ENCODE measurements around the gene STK38. TPM values are rescaled to one million over a fixed set of nuclear protein-coding genes. Genes with fewer than 3 reads are reported as not detected.
A peak's percentile ranks its signal among the peaks of the same experiment; 100 is the strongest.

Gene STK38
- total RNA-seq, 2 experiments from 2014 or later, result 24.0 to 27.0 TPM

- ATAC-seq (no peak), DNase-seq (no peak)
- CTCF ChIA-PET, result no interaction called here
- Mint-ChIP-seq H3K4me3 (no peak overlapping the region), H3K36me3 (ENCODE audit: low read depth) (no peaks in the 10 kb centered on the region), H3K4me1 (no peaks in the 10 kb centered on the region), H3K27ac (no peak overlapping the region), H3K9me3 (ENCODE audit: low read depth) (no peaks in the 10 kb centered on the region), H3K27me3 (no peaks in the 10 kb centered on the region)
- intact Hi-C loops (cut with DNase I, micrococcal nuclease), result no loop called here
- POLR2A ChIA-PET, result no interaction called here
These were observed 16.6 kb upstream of the STK38 start for GRCh38 chr6:36563928-36564284.

GRCh38 chr6:36563237-36563927 is 16.1 kb upstream of the STK38 start:
- H3K27ac Mint-ChIP-seq, result no peak overlapping the region
- DNase-seq (no peak), ATAC-seq (no peak)
- intact Hi-C loops (cut with DNase I, micrococcal nuclease), result no loop called here
- CTCF ChIA-PET, result no interaction called here
- no peaks in the 10 kb centered on the region for H3K27me3 Mint-ChIP-seq
- no peaks in the 10 kb centered on the region for H3K9me3 Mint-ChIP-seq (ENCODE audit: low read depth)
- POLR2A ChIA-PET, result no interaction called here
- H3K4me3 Mint-ChIP-seq, result no peak overlapping the region
- no peaks in the 10 kb centered on the region for H3K4me1 Mint-ChIP-seq
- H3K36me3 Mint-ChIP-seq (ENCODE audit: low read depth), result no peaks in the 10 kb centered on the region

- DNase-seq (no peak), ATAC-seq (no peak)
- Mint-ChIP-seq H3K36me3 (ENCODE audit: low read depth) (no peaks in the 10 kb centered on the region), H3K27ac (no peak overlapping the region), H3K4me1 (no peaks in the 10 kb centered on the region), H3K4me3 (no peak overlapping the region), H3K27me3 (no peaks in the 10 kb centered on the region), H3K9me3 (ENCODE audit: low read depth) (no peaks in the 10 kb centered on the region)
- ChIA-PET POLR2A (interaction anchor here (0.6 kb wide), 2 partner anchors 10 to 48 kb away, joined by 6 read pairs; no protein-coding TSS in a partner anchor), CTCF (interaction anchor here (0.6 kb wide), 2 partner anchors 532 to 783 kb away, joined by 3 read pairs; no protein-coding TSS in a partner anchor)
- intact Hi-C loops (cut with DNase I, micrococcal nuclease), result no loop called here
These were observed 13.5 kb upstream of the STK38 start for GRCh38 chr6:36560822-36561221.

GRCh38 chr6:36559011-36559793 is 11.9 kb upstream of the STK38 start:
- H3K4me3 Mint-ChIP-seq, result no peak overlapping the region
- no peaks in the 10 kb centered on the region for H3K27me3 Mint-ChIP-seq
- ATAC-seq, result no peak
- DNase-seq, result no peak
- H3K4me1 Mint-ChIP-seq, result no peaks in the 10 kb centered on the region
- H3K27ac Mint-ChIP-seq, result no peak overlapping the region
- intact Hi-C loops (cut with DNase I, micrococcal nuclease), result no loop called here
- no peaks in the 10 kb centered on the region for H3K36me3 Mint-ChIP-seq (ENCODE audit: low read depth)
- ChIA-PET CTCF (no interaction called here), POLR2A (no interaction called here)
- H3K9me3 Mint-ChIP-seq (ENCODE audit: low read depth), result no peaks in the 10 kb centered on the region

- no peak overlapping the region for H3K27ac Mint-ChIP-seq
- H3K36me3 Mint-ChIP-seq (ENCODE audit: low read depth), result no peaks in the 10 kb centered on the region
- H3K4me1 Mint-ChIP-seq, result no peaks in the 10 kb centered on the region
- DNase-seq (no peak), ATAC-seq (no peak)
- ChIA-PET CTCF (no interaction called here), POLR2A (no interaction called here)
- intact Hi-C loops (cut with DNase I, micrococcal nuclease), result no loop called here
- H3K4me3 Mint-ChIP-seq, result no peak overlapping the region
- no peaks in the 10 kb centered on the region for H3K9me3 Mint-ChIP-seq (ENCODE audit: low read depth)
- no peaks in the 10 kb centered on the region for H3K27me3 Mint-ChIP-seq
These were observed 9.0 kb upstream of the STK38 start for GRCh38 chr6:36556281-36556680.

- ChIA-PET POLR2A (no interaction called here), CTCF (interaction anchor here (0.6 kb wide), 1 partner anchor 171 kb away, joined by 3 read pairs; no protein-coding TSS in a partner anchor)
- ATAC-seq (no peak), DNase-seq (no peak)
- no peaks in the 10 kb centered on the region for H3K4me1 Mint-ChIP-seq
- no peaks in the 10 kb centered on the region for H3K36me3 Mint-ChIP-seq (ENCODE audit: low read depth)
- H3K4me3 Mint-ChIP-seq, result no peak overlapping the region
- intact Hi-C loops (cut with DNase I, micrococcal nuclease), result no loop called here
- no peak overlapping the region for H3K27ac Mint-ChIP-seq
- no peaks in the 10 kb centered on the region for H3K27me3 Mint-ChIP-seq
- no peaks in the 10 kb centered on the region for H3K9me3 Mint-ChIP-seq (ENCODE audit: low read depth)
These were observed 8.5 kb upstream of the STK38 start for GRCh38 chr6:36555750-36556252.

GRCh38 chr6:36550473-36551000 is 3.3 kb upstream of the STK38 start:
- Mint-ChIP-seq H3K36me3 (ENCODE audit: low read depth) (no peaks in the 10 kb centered on the region), H3K27me3 (no peaks in the 10 kb centered on the region), H3K27ac (no peak overlapping the region), H3K4me1 (peaks cover 14% of the 10 kb centered on the region), H3K9me3 (ENCODE audit: low read depth) (no peaks in the 10 kb centered on the region), H3K4me3 (no peak overlapping the region)
- intact Hi-C loops (cut with DNase I, micrococcal nuclease), result no loop called here
- no peak for ATAC-seq
- DNase-seq, result no peak
- POLR2A ChIA-PET, result interaction anchor here (0.6 kb wide), 1 partner anchor 39 kb away, joined by 3 read pairs; no protein-coding TSS in a partner anchor
- CTCF ChIA-PET, result no interaction called here

- H3K27me3 Mint-ChIP-seq, result no peaks in the 10 kb centered on the region
- H3K27ac Mint-ChIP-seq, result peak overlapping the region; percentile 93
- ATAC-seq (no peak), DNase-seq (peak; percentile 24)
- CTCF ChIA-PET, result interaction anchor here (0.6 to 1.2 kb wide), 6 partner anchors 9 to 211 kb away, joined by 3 to 4 read pairs (median 3); no protein-coding TSS in a partner anchor
- no peaks in the 10 kb centered on the region for H3K9me3 Mint-ChIP-seq (ENCODE audit: low read depth)
- peak overlapping the region; percentile 9 for H3K4me3 Mint-ChIP-seq
- peaks cover 6% of the 10 kb centered on the region for H3K36me3 Mint-ChIP-seq (ENCODE audit: low read depth)
- H3K4me1 Mint-ChIP-seq, result peaks cover 30% of the 10 kb centered on the region
- POLR2A ChIA-PET, result interaction anchor here (0.9 kb wide), 1 partner anchor 45 kb away, joined by 5 read pairs; the partner anchor contains the start of gene SRSF3
- intact Hi-C loops (cut with DNase I, micrococcal nuclease), result loop anchor here (5.0 kb wide), 3 partner anchors 106 to 416 kb away; partner anchors contain the start of genes KCTD20 (in 1 of the 2), MAPK13 (in 1 of the 2), PPIL1 (in 1 of the 2) and PXT1 (in 1 of the 2)
These were observed 1.1 kb upstream of the STK38 start for GRCh38 chr6:36548401-36548743.

- peak overlapping the region; percentile 93 for H3K27ac Mint-ChIP-seq
- DNase-seq, result peak; percentile 19
- intact Hi-C loops (cut with DNase I, micrococcal nuclease), result loop anchor here (1.0 to 5.0 kb wide), 10 partner anchors 46 to 519 kb away; partner anchors contain the start of genes KCTD20 (in 2 of the 2), PXT1 (in 2 of the 2), SRSF3 (in 2 of the 2) and MAPK13 (in 1 of the 2)
- H3K9me3 Mint-ChIP-seq (ENCODE audit: low read depth), result no peaks in the 10 kb centered on the region
- peaks cover 35% of the 10 kb centered on the region for H3K4me1 Mint-ChIP-seq
- ChIA-PET CTCF (interaction anchor here (1.0 kb wide), 1 partner anchor 28 kb away, joined by 4 read pairs; no protein-coding TSS in a partner anchor), POLR2A (interaction anchor here (0.6 kb wide), 1 partner anchor 50 kb away, joined by 3 read pairs; no protein-coding TSS in a partner anchor)
- peak overlapping the region; percentile 94 for H3K4me3 Mint-ChIP-seq
- H3K36me3 Mint-ChIP-seq (ENCODE audit: low read depth), result peaks cover 9% of the 10 kb centered on the region
- ATAC-seq, result no peak
- no peaks in the 10 kb centered on the region for H3K27me3 Mint-ChIP-seq
These were observed 544 bp upstream of the STK38 start for GRCh38 chr6:36547646-36548400.

GRCh38 chr6:36546308-36546919 is 865 bp downstream of the STK38 start:
- H3K9me3 Mint-ChIP-seq (ENCODE audit: low read depth), result no peaks in the 10 kb centered on the region
- peak; percentile 62 for DNase-seq
- ChIA-PET POLR2A (no interaction called here), CTCF (interaction anchor here (0.7 to 1.0 kb wide), 5 partner anchors 13 to 106 kb away, joined by 3 to 4 read pairs (median 3); no protein-coding TSS in a partner anchor)
- peak; percentile 12 for ATAC-seq
- peak overlapping the region; percentile 94 for H3K4me3 Mint-ChIP-seq
- no peaks in the 10 kb centered on the region for H3K27me3 Mint-ChIP-seq
- peaks cover 12% of the 10 kb centered on the region for H3K36me3 Mint-ChIP-seq (ENCODE audit: low read depth)
- intact Hi-C loops (cut with DNase I, micrococcal nuclease), result loop anchor here (2.0 to 5.0 kb wide), 5 partner anchors 48 to 518 kb away; partner anchors contain the start of genes KCTD20 (in 1 of the 2), MAPK13 (in 1 of the 2), PPIL1 (in 1 of the 2) and PXT1 (in 1 of the 2)
- peaks cover 43% of the 10 kb centered on the region for H3K4me1 Mint-ChIP-seq
- peak overlapping the region; percentile 97 for H3K27ac Mint-ChIP-seq

Data from activated CD4-positive, alpha-beta T cell treated with anti-CD3 and anti-CD28 coated beads for 36 hours (primary cell).